Measurements from ENCODE around the gene HSPD1. TPM values are rescaled to one million over a fixed set of nuclear protein-coding genes. Genes with fewer than 3 reads are reported as not detected.

Gene HSPD1
- total RNA-seq, 2 donors from 2014 or later, result 48.9 to 121 TPM

DNA sequence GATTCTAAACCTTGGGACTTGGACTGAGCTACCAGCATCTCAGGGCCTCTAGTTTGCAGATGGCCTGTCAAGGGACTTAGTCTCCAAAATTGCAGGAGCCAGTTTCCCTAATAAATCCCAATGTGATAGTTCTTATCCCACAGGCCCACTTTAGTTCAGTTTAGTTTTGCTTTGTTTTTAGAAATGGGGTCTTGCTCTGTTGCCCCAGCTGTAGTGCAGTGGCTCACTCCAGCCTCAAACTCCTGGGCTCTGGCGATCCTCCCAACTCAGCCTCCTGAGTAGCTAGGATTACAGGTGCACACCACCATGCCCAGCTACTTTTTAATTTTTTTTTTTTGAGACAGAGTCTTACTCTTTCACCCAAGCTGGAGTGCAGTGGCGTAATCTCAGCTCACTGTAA lies 62.3 kb downstream of the HSPD1 start:
- Histone ChIP-seq H3K4me3 (no peak overlapping the region), H3K4me1 (ENCODE audit: control insufficient read depth in 1 of 2, low read depth in 2 of 2) (peaks cover 16 to 20% of the 10 kb centered on the region in 2 donors), H3K27ac (no peak overlapping the region), H3K36me3 (no peaks in the 10 kb centered on the region), H3K27me3 (replicated peaks; ENCODE audit: insufficient read depth) (no peaks in the 10 kb centered on the region), H3K9me3 (no peaks in the 10 kb centered on the region)
- TF ChIP-seq, protein P1, sequence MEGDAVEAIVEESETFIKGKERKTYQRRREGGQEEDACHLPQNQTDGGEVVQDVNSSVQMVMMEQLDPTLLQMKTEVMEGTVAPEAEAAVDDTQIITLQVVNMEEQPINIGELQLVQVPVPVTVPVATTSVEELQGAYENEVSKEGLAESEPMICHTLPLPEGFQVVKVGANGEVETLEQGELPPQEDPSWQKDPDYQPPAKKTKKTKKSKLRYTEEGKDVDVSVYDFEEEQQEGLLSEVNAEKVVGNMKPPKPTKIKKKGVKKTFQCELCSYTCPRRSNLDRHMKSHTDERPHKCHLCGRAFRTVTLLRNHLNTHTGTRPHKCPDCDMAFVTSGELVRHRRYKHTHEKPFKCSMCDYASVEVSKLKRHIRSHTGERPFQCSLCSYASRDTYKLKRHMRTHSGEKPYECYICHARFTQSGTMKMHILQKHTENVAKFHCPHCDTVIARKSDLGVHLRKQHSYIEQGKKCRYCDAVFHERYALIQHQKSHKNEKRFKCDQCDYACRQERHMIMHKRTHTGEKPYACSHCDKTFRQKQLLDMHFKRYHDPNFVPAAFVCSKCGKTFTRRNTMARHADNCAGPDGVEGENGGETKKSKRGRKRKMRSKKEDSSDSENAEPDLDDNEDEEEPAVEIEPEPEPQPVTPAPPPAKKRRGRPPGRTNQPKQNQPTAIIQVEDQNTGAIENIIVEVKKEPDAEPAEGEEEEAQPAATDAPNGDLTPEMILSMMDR (IDR thresholded peaks at IDR 0.05), result no peak
- DNase-seq (ENCODE audit: low spot score) (no peak), ATAC-seq (ENCODE audit: insufficient number of reproducible peaks, low FRiP score, low read depth) (no peak)

Other genes with a start within 250 kb of the HSPD1 start
- 10 to 100 TPM; 57.8 to 93.4 TPM for gene ANKRD44, start 189.1 kb downstream of the HSPD1 start, total RNA-seq
- gene SF3B1, start 64.8 kb downstream of the HSPD1 start, total RNA-seq, result 100 to 1,000 TPM; 259 to 506 TPM
- 10 to 100 TPM; 41.6 to 42.8 TPM for gene COQ10B, start 46.3 kb downstream of the HSPD1 start, total RNA-seq
- 10 to 100 TPM; 26.3 to 45.0 TPM for gene HSPE1, start 539 bp upstream of the HSPD1 start, total RNA-seq
- 10 to 100 TPM; 17.5 to 27.2 TPM for gene MOB4, start 16.2 kb upstream of the HSPD1 start, total RNA-seq
- gene RFTN2, start 175.7 kb upstream of the HSPD1 start, total RNA-seq, result 10 to 100 TPM in 1 of 2 donors, 1 to 10 TPM in 1; 9.3 to 18.9 TPM
- 10 to 100 TPM in 1 of 2 donors, 1 to 10 TPM in 1; 1.5 to 12.3 TPM for gene MARS2, start 205.5 kb upstream of the HSPD1 start, total RNA-seq

All from thoracic aorta (tissue), 2 donors.